Measurements from ENCODE around the gene KCNJ12.

DNA sequence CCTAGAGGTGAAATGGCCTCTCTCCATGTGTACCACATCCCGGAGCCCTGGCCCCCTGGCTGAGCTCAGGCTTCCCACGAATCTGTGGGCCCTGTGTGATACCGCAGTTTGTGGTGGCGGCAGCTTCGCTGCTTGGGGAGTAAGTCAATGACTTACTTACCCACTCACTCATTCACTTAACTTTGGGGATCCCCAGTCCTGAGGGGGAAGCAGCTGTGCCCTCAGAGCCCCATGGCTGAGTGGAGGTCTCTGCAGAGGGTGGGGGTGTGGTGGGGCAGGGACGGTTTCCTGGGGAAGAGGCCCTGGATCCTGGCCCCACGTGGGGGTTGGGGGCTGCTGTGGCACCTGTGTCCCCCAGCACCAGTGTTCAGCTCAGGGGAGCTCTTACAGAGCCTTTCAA, 13.2 kb downstream of the KCNJ12 start:
- TF ChIP-seq, protein P1, sequence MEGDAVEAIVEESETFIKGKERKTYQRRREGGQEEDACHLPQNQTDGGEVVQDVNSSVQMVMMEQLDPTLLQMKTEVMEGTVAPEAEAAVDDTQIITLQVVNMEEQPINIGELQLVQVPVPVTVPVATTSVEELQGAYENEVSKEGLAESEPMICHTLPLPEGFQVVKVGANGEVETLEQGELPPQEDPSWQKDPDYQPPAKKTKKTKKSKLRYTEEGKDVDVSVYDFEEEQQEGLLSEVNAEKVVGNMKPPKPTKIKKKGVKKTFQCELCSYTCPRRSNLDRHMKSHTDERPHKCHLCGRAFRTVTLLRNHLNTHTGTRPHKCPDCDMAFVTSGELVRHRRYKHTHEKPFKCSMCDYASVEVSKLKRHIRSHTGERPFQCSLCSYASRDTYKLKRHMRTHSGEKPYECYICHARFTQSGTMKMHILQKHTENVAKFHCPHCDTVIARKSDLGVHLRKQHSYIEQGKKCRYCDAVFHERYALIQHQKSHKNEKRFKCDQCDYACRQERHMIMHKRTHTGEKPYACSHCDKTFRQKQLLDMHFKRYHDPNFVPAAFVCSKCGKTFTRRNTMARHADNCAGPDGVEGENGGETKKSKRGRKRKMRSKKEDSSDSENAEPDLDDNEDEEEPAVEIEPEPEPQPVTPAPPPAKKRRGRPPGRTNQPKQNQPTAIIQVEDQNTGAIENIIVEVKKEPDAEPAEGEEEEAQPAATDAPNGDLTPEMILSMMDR (IDR thresholded peaks at IDR 0.05), result no peak
- TF ChIP-seq ZFX (IDR thresholded peaks at IDR 0.05; ENCODE audit: borderline replicate concordance), result no peak

Measured in 22Rv1 (cell line).